HepG2 (cell line): ENCODE data around the gene BAMBI. TPM values are rescaled to one million over a fixed set of nuclear protein-coding genes. Genes with fewer than 3 reads are reported as not detected.

ENCODE experiments used
- ATAC-seq: fragments of 200-7000 bp; cut with Tn5 transposase; 3 replicates; pipeline ENCODE4 v1.9.1; 2020; ENCODE audit warnings: mild to moderate bottlenecking, moderate library complexity
- Bru-seq: library from RNA; stranded (reverse); fragments of 400-500 nt; gene quantifications from one replicate; lab custom pipeline; 2021; lab: Mats Ljungman, UMichigan
- BruChase-seq, 2 experiments: library from RNA; stranded (reverse); fragments of 400-500 nt; gene quantifications; one replicate each; lab custom pipeline; 2021; lab: Mats Ljungman, UMichigan
- BruUV-seq: library from RNA; stranded (reverse); fragments of 400-500 nt; replicated peaks from 2 replicates; lab custom pipeline; 2021; lab: Mats Ljungman, UMichigan
- CTCF ChIA-PET: fragments of 300-600 bp; formaldehyde crosslinking; extraction: SDS; loops from one replicate; lab custom pipeline; 2021; ENCODE audit warnings: low total read pairs, inconsistent platforms, low intra/inter-chr PET ratio; lab: Yijun Ruan, JAX
- POLR2A ChIA-PET: fragments of 350-600 bp; sonication (Branson Sonifier 250); formaldehyde crosslinking; loops from one replicate; lab custom pipeline; 2020; ENCODE audit warnings: antibody characterized with exemption, inconsistent platforms; lab: Yijun Ruan, JAX
- DNase-seq: peaks from one replicate; pipeline ENCODE4 v3.0.0-alpha.2; 2015; ENCODE audit warnings: low spot score
- FAIRE-seq: peaks from 3 replicates; lab custom pipeline; 2011; peaks lifted over from hg19 to GRCh38; lab: Jason Lieb, UNC
- H2AFZ ChIP-seq: one replicate; pipeline ENCODE4 v1.6.1; 2011; ENCODE audit warnings: low read length, inconsistent platforms
- H3K27ac ChIP-seq: fragments of 300-600 bp; 3 replicates; pipeline ENCODE4 v1.8.0; 2011; ENCODE audit warnings: mixed run types, mild to moderate bottlenecking, mixed read lengths, low read length, inconsistent platforms; ENCODE audit not compliant: insufficient read depth; ENCODE audit errors: extremely low read length
- H3K27me3 ChIP-seq, 2 experiments: fragments of 200-600 bp in 1 of 2; 2 replicates in 1 of 2; 3 replicates in 1 of 2; pipeline versions ENCODE4 v1.6.0 to v1.8.0; 2011; ENCODE audit warnings: low read length in 2 of 2, mild to moderate bottlenecking in 2 of 2, moderate library complexity in 2 of 2, inconsistent platforms in 1 of 2; ENCODE audit not compliant: insufficient read depth in 2 of 2, control insufficient read depth in 1 of 2
- H3K36me3 ChIP-seq, 2 experiments: fragments of 200-600 bp in 1 of 2; replicated peaks in 1 of 2; 2 replicates in 1 of 2; 3 replicates in 1 of 2; pipeline versions ENCODE4 v1.5.1 to v1.8.0; 2011; ENCODE audit warnings: low read length in 2 of 2, inconsistent platforms in 1 of 2; ENCODE audit not compliant: insufficient read depth in 2 of 2, control insufficient read depth in 1 of 2
- H3K4me1 ChIP-seq: 2 replicates; pipeline ENCODE4 v1.5.1; 2012; ENCODE audit warnings: low read length, inconsistent platforms; ENCODE audit not compliant: insufficient read depth
- H3K4me2 ChIP-seq: 2 replicates; pipeline ENCODE4 v1.6.0; 2011; ENCODE audit warnings: low read depth, low read length, inconsistent platforms
- H3K4me3 ChIP-seq, 3 experiments: fragments of 200-600 bp in 1 of 3; sonication (generic), shearing (Covaris generic) in 1 of 3; replicated peaks in 1 of 3; 2 replicates each; pipeline ENCODE4 v1.5.1; 2011 to 2016; ENCODE audit warnings: low read length in 3 of 3, inconsistent platforms in 2 of 3, low read depth in 2 of 3, mild to moderate bottlenecking in 2 of 3, control low read depth in 1 of 3, mixed read lengths in 1 of 3; ENCODE audit not compliant: insufficient read depth in 1 of 3
- H3K79me2 ChIP-seq: one replicate; pipeline ENCODE4 v1.6.1; 2011; ENCODE audit warnings: low read length, inconsistent platforms; ENCODE audit not compliant: insufficient read depth
- H3K9ac ChIP-seq: 2 replicates; pipeline ENCODE4 v1.6.0; 2011; ENCODE audit warnings: mild to moderate bottlenecking, low read depth, low read length, inconsistent platforms; ENCODE audit not compliant: insufficient read depth
- H3K9me3 ChIP-seq: 2 replicates; pipeline ENCODE4 v1.5.1; 2012; ENCODE audit warnings: mild to moderate bottlenecking, low read length
- H4K20me1 ChIP-seq: 2 replicates; pipeline ENCODE4 v1.6.0; 2011; ENCODE audit warnings: inconsistent platforms, mild to moderate bottlenecking, low read length, moderate library complexity; ENCODE audit not compliant: insufficient read depth
- ARHGAP35 ChIP-seq: sonication (generic); formaldehyde crosslinking; IDR thresholded peaks from 2 replicates; pipeline ENCODE4 v1.9.0; 2022; ENCODE audit warnings: mild to moderate bottlenecking, inconsistent platforms, moderate library complexity, missing genetic modification reagents, borderline replicate concordance
- ATF6 ChIP-seq: sonication (generic); formaldehyde crosslinking; conservative IDR thresholded peaks from 2 replicates; pipeline ENCODE4 v1.4.0; 2020; ENCODE audit warnings: missing genetic modification reagents
- DRAP1 ChIP-seq: IDR thresholded peaks from 2 replicates; pipeline ENCODE4 v1.6.1; 2016; ENCODE audit warnings: missing genetic modification reagents, missing compliant biosample characterization
- GFI1 ChIP-seq: sonication (generic); formaldehyde crosslinking; IDR thresholded peaks from 2 replicates; pipeline ENCODE4 v1.5.0; 2020; ENCODE audit warnings: missing genetic modification reagents, mild to moderate bottlenecking, borderline replicate concordance
- MTA3 ChIP-seq: sonication (generic); formaldehyde crosslinking; IDR thresholded peaks from 2 replicates; pipeline ENCODE4 v1.4.0; 2020; ENCODE audit warnings: missing genetic modification reagents
- NFYB ChIP-seq: sonication (generic); formaldehyde crosslinking; IDR thresholded peaks from 2 replicates; pipeline ENCODE4 v1.4.0; 2020; ENCODE audit warnings: missing genetic modification reagents
- NFYC ChIP-seq: IDR thresholded peaks from 2 replicates; pipeline ENCODE4 v1.6.1; 2016; ENCODE audit warnings: missing genetic modification reagents, missing compliant biosample characterization
- RAD51 ChIP-seq: fragments of 450-650 bp; IDR thresholded peaks from 2 replicates; pipeline ENCODE4 v1.6.1; 2016; ENCODE audit warnings: borderline replicate concordance
- ZBTB37 ChIP-seq: sonication (generic); formaldehyde crosslinking; IDR thresholded peaks from 2 replicates; pipeline ENCODE4 v1.4.0; 2020; ENCODE audit warnings: mild to moderate bottlenecking, missing genetic modification reagents
- ZNF329 ChIP-seq: sonication (generic); formaldehyde crosslinking; IDR thresholded peaks from 2 replicates; pipeline ENCODE4 v1.9.0; 2021; ENCODE audit warnings: low read depth, mild to moderate bottlenecking, missing genetic modification reagents
- ZNF564 ChIP-seq: sonication (generic); formaldehyde crosslinking; IDR thresholded peaks from 2 replicates; pipeline ENCODE4 v1.8.1; 2023; ENCODE audit warnings: mild to moderate bottlenecking, missing genetic modification reagents
- ZSCAN20 ChIP-seq: sonication (generic); formaldehyde crosslinking; IDR thresholded peaks from 2 replicates; pipeline ENCODE4 v1.4.0; 2020; ENCODE audit warnings: missing genetic modification reagents, mild to moderate bottlenecking, borderline replicate concordance
- WGBS: methylation state at CpG from one replicate; pipeline ENCODE4 v1.1.6; 2017; ENCODE audit warnings: low lambda C conversion rate; 5-methylcytosine and 5-hydroxymethylcytosine counted together
- in situ Hi-C: cut with HindIII; loops from 2 replicates; pipeline ENCODE4 v1.10.0; 2017; ENCODE audit warnings: low pct_unique_long_range_greater_than_20kb; ENCODE audit not compliant: extremely low pct_ligation_motif_present
- intact Hi-C: fragments of 100-400 bp; cut with micrococcal nuclease; formaldehyde crosslinking; loops from one replicate; pipeline ENCODE4 v1.10.0; 2022; ENCODE audit not compliant: unreplicated experiment
- long read RNA-seq, 2 experiments: library from RNA in 1 of 2; library from polyadenylated mRNA in 1 of 2; stranded (forward) in 1 of 2; unstranded in 1 of 2; transcript quantifications; one replicate each; pipeline ENCODE4 v2.0.0, GENCODE V29; 2019 to 2022
- polyA minus RNA-seq, 3 experiments: library from RNA; depleted of rRNA, polyadenylated mRNA; stranded (reverse); fragments of >200 nt; gene quantifications; 2 replicates each; pipeline ENCODE4 v1.2.3, GENCODE V29; 2011; ENCODE audit warnings: low replicate concordance in 1 of 3
- polyA plus RNA-seq, 8 experiments: library from polyadenylated mRNA; depleted of rRNA in 3 of 8; stranded (reverse) in 7 of 8; unstranded in 1 of 8; fragments of >200 nt; fragmentation: Illumina TruSeq in 4 of 8; extraction: Trizol in 4 of 8; gene quantifications; 2 replicates each; pipeline versions ENCODE4 v1.2.1 to v1.2.3, GENCODE V29; 2011 to 2016; ENCODE audit warnings: low read depth in 4 of 8, missing spikeins in 1 of 8, mixed read lengths in 1 of 8; ENCODE audit not compliant: insufficient read depth in 1 of 8
- total RNA-seq, 5 experiments: library from RNA; depleted of rRNA; stranded (reverse); fragments of >200 nt; fragmentation: Illumina TruSeq; extraction: Trizol; gene quantifications; 2 replicates each; pipeline ENCODE4 v1.2.3, GENCODE V29; 2016; ENCODE audit warnings: low read depth in 1 of 5

Gene BAMBI
- total RNA-seq (2016; rRNA removed; fragmentation: Illumina TruSeq; extraction: Trizol): 13.2 and 23.6 TPM in 2 replicates
- 5.9 and 7.5 TPM in 2 replicates for total RNA-seq (2016; cell fraction: cytosol; rRNA removed; fragmentation: Illumina TruSeq; extraction: Trizol; ENCODE audit: low read depth)
- total RNA-seq (2016; cell fraction: insoluble cytoplasmic fraction; rRNA removed; fragmentation: Illumina TruSeq; extraction: Trizol): 13.9 and 23.0 TPM in 2 replicates
- total RNA-seq (2016; cell fraction: membrane; rRNA removed; fragmentation: Illumina TruSeq; extraction: Trizol): 12.2 and 13.9 TPM in 2 replicates
- 26.5 and 27.4 TPM in 2 replicates for total RNA-seq (2016; cell fraction: nucleus; rRNA removed; fragmentation: Illumina TruSeq; extraction: Trizol)
- polyA plus RNA-seq (2011; rRNA removed): 12.0 and 12.9 TPM in 2 replicates
- polyA plus RNA-seq (2011; cell fraction: cytosol; rRNA removed): 11.4 and 12.6 TPM in 2 replicates
- polyA plus RNA-seq (2011; cell fraction: nucleus; rRNA removed): 15.1 and 17.1 TPM in 2 replicates
- 14.8 and 39.0 TPM in 2 replicates for polyA plus RNA-seq (2012)
- polyA plus RNA-seq (2016; cell fraction: cytosol; fragmentation: Illumina TruSeq; extraction: Trizol; ENCODE audit: low read depth): 3.1 and 4.6 TPM in 2 replicates
- 11.2 and 12.5 TPM in 2 replicates for polyA plus RNA-seq (2016; cell fraction: insoluble cytoplasmic fraction; fragmentation: Illumina TruSeq; extraction: Trizol; ENCODE audit: low read depth)
- polyA plus RNA-seq (2016; cell fraction: membrane; fragmentation: Illumina TruSeq; extraction: Trizol; ENCODE audit: low read depth): 6.7 and 8.6 TPM in 2 replicates
- 45.7 and 45.8 TPM in 2 replicates for polyA plus RNA-seq (2016; cell fraction: nucleus; fragmentation: Illumina TruSeq; extraction: Trizol; ENCODE audit: insufficient read depth, low read depth)
- polyA minus RNA-seq (2011; rRNA and poly(A)+ RNA removed; ENCODE audit: low replicate concordance): 2.5 and 6.7 TPM in 2 replicates
- polyA minus RNA-seq (2011; cell fraction: cytosol; rRNA and poly(A)+ RNA removed): 6.2 and 7.0 TPM in 2 replicates
- 6.8 and 10.7 TPM in 2 replicates for polyA minus RNA-seq (2011; cell fraction: nucleus; rRNA and poly(A)+ RNA removed)
- Bru-seq, nascent RNA: percentile 95 among the genes with signal in this experiment
- percentile 68 among the genes with signal in this experiment for BruChase-seq, experiment 1, labeled RNA remaining after a 6-hour chase
- BruChase-seq, experiment 2, labeled RNA remaining after a 2-hour chase: percentile 86 among the genes with signal in this experiment
- long read RNA-seq, experiment 1, transcript BAMBI-201 (3 exons, 1,877 nt): major isoform, 21 of 23 reads
- long read RNA-seq, experiment 1, partial matches to known transcripts: 1 of 23 reads
- long read RNA-seq, experiment 1, other reads (novel, unspliced or antisense): 1 of 23 reads
- long read RNA-seq, experiment 2, transcript BAMBI-201 (3 exons, 1,877 nt): major isoform, 123 of 125 reads
- long read RNA-seq, experiment 2, partial matches to known transcripts: 1 of 125 reads
- long read RNA-seq, experiment 2, other reads (novel, unspliced or antisense): 0 of 125 reads

- no peaks in the 10 kb centered on the region for H3K9me3 ChIP-seq
- peaks cover 30% of the 10 kb centered on the region for H3K4me1 ChIP-seq
- no peak within 1 kb of the TSS for H2AFZ ChIP-seq
- ChIA-PET POLR2A (interaction anchor here (0.6 to 1.3 kb wide), 7 partner anchors 14 to 314 kb away, joined by 3 to 4 read pairs (median 3); no protein-coding TSS in a partner anchor), CTCF (interaction anchor here (0.8 to 1.9 kb wide), 2 partner anchors 314 to 453 kb away, joined by 11 to 15 read pairs; no protein-coding TSS in a partner anchor)
- BruUV-seq: no TSS peak
- ATAC-seq (peak; percentile 93), FAIRE-seq (no peak), DNase-seq (peak; percentile 81)
- H3K36me3 ChIP-seq: peaks cover 6 to 13% of the 10 kb centered on the region in 2 experiments
- peaks cover 40% of the 10 kb centered on the region for H4K20me1 ChIP-seq
- peak within 1 kb of the TSS; percentile 93 to 99 (median 99) for H3K4me3 ChIP-seq
- peaks cover 0 to 31% of the 10 kb centered on the region in 2 experiments; a peak in 4 of 5 replicates for H3K27me3 ChIP-seq
- H3K27ac ChIP-seq: peak within 1 kb of the TSS; percentile 71
- peak within 1 kb of the TSS; percentile 94 for H3K4me2 ChIP-seq
- WGBS: 0% methylated on average over 1 of the region's 120 CpGs
- peaks cover 48% of the 10 kb centered on the region for H3K79me2 ChIP-seq
- intact Hi-C loops (loop anchor here (1.0 to 5.0 kb wide), 2 partner anchors 453 to 640 kb away; no protein-coding TSS in a partner anchor), in situ Hi-C loops (loop anchor here (5.0 kb wide), 1 partner anchor 315 kb away; no protein-coding TSS in a partner anchor)
- peak within 1 kb of the TSS; percentile 94 for H3K9ac ChIP-seq
- TF ChIP-seq GFI1 (CRISPR knock-in tag) (0 out of 2 replicates have a peak, but pooled peaks have one; percentile 24), ATF6 (no peak), ZBTB37 (CRISPR knock-in tag) (no peak), NFYC (peak; percentile 71), ZNF329 (peak; percentile 60; the same call in 1 of the 2 replicates), ARHGAP35 (CRISPR knock-in tag) (no peak), MTA3 (CRISPR knock-in tag) (no peak), NFYB (CRISPR knock-in tag) (peak; percentile 79), RAD51 (no peak), DRAP1 (CRISPR knock-in tag) (peak; percentile 96), ZNF564 (CRISPR knock-in tag) (peak; percentile 77), ZSCAN20 (CRISPR knock-in tag) (0 out of 2 replicates have a peak, but pooled peaks have one; percentile 12)
Measured at GRCh38 chr10:28676968-28677887, at the start of gene BAMBI. Gene BAMBI, plus strand, starts transcription at chr10:28677521. Its CDS starts 377 bp downstream, at chr10:28677898.
